NCI-H345 (cell line): Measurements from ENCODE around the gene DMD.
"Not testable (repeated sequence)": the region's sequence is repeated elsewhere in the genome, so short reads cannot be mapped to it uniquely, and the experiment has no call there.

ENCODE experiments used
- DNase-seq: peaks from one replicate; lab custom pipeline; 2025; lab: John Stamatoyannopoulos, UW

Gene DMD

GRCh38 chrX:31593353-31593752, 1618.0 kb downstream of the DMD start:
- DNase-seq, result no peak

DNA sequence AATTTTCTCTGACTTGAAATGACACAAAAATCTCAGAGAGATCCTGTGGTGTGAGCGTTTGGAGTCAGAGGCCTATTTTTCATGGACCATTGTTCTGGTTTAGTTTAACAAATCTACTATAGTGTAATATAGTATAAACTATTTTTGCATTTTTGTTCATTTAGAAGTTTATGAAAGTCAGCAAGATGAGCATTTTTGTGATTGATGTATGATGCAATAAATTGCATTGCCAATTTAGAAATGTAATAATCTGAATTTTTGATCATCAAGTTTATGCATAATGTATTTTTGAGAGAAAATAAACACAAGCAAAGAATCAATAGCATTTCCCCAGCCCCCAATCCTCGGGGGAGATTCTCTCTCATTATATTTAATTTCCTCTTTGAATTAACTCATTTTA, 1620.0 kb downstream of the DMD start:
- no peak for DNase-seq

DNA sequence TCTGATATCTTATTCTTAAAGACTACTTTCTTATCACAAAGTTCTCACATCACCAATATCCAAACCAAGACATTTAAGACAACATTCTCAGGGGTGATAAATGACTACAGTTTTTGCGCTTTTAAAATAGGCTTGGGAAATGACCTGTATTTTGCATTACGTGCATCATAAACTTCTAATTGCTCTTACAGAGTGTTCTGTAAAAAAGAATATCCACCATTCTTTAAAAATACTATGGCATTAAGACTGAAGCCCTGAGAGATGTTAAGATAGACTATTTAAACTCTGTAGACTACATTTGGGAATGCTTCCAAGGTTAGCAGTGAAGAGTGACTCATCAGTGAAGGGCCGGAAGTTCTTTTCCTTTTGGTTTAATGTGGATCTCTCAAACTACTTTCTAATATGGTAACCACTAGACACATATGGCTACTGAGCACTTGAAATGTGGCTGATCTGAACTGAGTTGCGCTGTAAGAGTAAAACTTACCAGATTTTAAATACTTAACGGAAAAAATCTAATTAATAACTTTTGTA, 1620.7 kb downstream of the DMD start:
- no peak for DNase-seq

- no peak for DNase-seq
Measured at GRCh38 chrX:31589503-31589902, 1621.8 kb downstream of the DMD start.

- no peak for DNase-seq
Measured at GRCh38 chrX:31588355-31588754, 1623.0 kb downstream of the DMD start.

DNA sequence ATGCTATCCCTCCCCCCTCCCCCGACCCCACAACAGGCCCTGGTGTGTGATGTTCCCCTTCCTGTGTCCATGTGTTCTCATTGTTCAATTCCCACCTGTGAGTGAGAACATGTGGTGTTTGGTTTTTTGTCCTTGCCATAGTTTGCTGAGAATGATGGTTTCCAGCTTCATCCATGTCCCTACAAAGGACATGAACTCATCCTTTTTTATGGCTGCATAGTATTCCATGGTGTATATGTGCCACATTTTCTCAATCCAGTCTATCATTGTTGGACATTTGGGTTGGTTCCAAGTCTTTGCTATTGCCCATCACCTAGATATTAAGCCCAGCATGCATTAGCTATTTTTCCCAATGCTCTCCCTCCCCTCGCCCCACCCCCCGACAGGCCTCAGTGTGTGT, 1627.5 kb downstream of the DMD start:
- not testable (repeated sequence) for DNase-seq

GRCh38 chrX:31580726-31581125, 1630.6 kb downstream of the DMD start:
- DNase-seq, result no peak

- peak; percentile 77 for DNase-seq
Measured at GRCh38 chrX:31580227-31580626, 1631.1 kb downstream of the DMD start.

- DNase-seq, result no peak
Measured at GRCh38 chrX:31572360-31572759, 1639.0 kb downstream of the DMD start.

DNA sequence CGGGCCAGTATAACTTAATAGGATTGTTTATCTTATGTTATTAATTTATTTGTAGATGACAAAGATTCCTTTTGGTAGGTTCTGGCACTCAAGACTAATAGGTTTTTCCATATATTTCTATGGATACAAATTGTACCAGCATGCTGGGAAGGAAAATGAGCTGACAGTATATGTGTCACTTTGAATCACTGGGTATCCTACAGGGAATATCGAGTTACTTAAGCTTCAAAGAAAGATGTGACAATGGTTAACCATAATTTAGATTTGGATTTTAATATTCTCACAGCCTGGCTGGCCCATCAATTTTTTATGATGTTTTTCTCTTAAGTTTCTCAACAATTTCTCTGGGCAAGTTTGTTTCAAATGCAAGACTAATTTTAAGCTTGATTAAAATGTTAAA, 1640.7 kb downstream of the DMD start:
- no peak for DNase-seq

- no peak for DNase-seq
Measured at GRCh38 chrX:31563792-31564191, 1647.6 kb downstream of the DMD start.

- DNase-seq, result no peak
Measured at GRCh38 chrX:31555506-31555905, 1655.8 kb downstream of the DMD start.

DNA sequence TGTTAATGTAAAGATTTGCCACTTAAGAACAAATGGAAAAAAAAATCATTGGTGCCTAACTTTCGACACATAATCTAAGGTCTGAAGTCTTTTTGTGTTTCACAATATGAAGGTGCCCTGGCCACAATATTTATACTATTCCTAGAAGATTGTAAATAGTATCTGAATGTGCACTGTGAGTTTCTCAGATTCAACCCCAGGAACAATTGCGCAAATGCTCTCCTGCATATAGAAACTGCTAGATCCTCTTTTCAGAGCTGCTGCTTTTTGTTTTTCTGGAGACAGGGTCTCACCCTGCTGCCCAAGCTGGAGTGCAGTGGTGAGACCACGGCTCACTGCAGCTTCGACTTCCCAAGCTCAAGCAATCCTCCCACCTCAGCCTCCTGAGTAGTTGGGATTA, 1659.4 kb downstream of the DMD start:
- no peak for DNase-seq

DNA sequence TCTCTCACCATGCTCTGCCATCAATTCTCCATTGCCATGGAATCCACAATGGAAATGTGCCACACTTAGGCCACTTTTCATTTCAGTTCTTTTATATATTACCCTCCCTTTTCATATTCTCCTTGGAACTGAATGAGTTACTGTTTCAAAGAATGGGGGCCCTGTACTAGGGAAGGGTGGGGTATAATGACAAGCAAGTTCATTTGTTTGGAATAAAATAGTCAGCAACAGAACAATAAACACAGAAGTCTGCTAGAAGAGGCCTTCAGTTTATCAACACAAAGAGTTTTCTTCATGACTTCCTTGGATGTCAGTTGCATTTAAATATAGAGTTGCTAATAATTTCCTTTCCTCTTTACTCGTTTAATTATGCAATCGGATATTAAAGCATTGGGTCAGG, 1661.2 kb downstream of the DMD start:
- DNase-seq, result no peak

GRCh38 chrX:31547816-31548215, 1663.5 kb downstream of the DMD start:
- no peak for DNase-seq

- no peak for DNase-seq
Measured at GRCh38 chrX:31547416-31547815, 1663.9 kb downstream of the DMD start.

- no peak for DNase-seq
Measured at GRCh38 chrX:31546126-31546525, 1665.2 kb downstream of the DMD start.

- DNase-seq, result no peak
Measured at GRCh38 chrX:31545726-31546125, 1665.6 kb downstream of the DMD start.

DNA sequence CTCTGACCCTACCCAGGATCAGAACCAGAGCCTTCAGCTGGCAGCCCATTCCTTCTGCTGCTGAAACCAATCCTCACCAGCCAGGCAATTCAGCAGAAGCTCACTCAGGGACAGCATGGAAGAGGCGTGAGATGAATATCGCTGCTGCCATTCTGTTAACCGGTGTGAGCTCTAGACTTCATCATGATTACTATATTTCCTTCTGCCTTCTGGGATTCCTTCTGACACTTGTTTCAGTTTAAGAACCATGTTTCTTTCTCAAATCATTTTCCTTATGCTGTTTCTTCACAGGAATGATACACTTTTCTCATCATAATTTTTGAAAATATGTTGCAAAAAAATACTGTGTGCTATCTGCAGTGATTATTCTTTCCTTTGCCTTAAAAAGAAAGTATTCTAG, 1666.2 kb downstream of the DMD start:
- DNase-seq, result no peak

GRCh38 chrX:31543634-31544033, 1667.7 kb downstream of the DMD start:
- DNase-seq, result no peak

DNA sequence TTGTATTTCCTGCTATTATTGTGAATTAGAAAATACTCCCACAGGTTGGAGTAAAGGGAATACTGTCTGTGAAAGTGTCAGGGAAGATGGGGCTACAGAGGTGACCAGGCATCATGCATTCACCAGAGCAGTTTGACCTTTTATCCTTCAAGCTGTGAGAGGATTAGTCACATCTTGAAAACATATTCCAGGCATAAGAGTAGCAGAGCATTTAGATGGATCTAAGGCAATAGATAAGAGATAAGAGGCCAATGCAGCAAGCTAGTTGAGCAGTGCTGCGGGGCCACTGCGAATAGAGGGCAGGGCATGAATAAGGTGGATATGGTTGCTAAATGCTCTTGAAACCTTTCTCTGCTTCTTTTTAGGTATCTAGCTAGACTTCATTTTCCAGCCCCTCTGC, 1668.8 kb downstream of the DMD start:
- DNase-seq, result no peak

DNA sequence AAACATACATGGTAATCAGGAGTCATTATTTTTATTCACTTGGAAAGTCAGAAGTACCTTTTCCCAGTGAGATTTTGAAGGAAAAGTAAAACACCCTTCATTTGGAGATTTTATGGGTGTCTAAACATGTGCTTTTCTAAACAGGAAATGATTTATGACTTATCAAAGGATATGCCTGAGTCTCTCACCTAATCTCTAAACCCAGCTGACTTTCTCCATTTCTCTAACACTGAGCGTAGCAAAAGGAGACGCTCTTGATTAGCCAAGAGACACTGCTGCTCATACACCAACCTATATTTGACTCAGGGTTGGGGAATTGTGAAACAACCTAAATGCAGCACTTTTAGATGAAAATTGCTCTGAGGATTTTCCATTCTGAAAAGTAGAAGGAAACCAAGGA, 1671.0 kb downstream of the DMD start:
- no peak for DNase-seq

- no peak for DNase-seq
Measured at GRCh38 chrX:31527455-31528126, 1683.8 kb downstream of the DMD start.

- no peak for DNase-seq
Measured at GRCh38 chrX:31523884-31524536, 1687.3 kb downstream of the DMD start.
